Stomach (tissue), 9 donors: ENCODE results near the gene MMP1. TPM values are rescaled to one million over a fixed set of nuclear protein-coding genes. Genes with fewer than 3 reads are reported as not detected.

Experiments used
- DNase-seq, 2 donors: peaks; one replicate each; pipeline versions ENCODE4 v3.0.0 to v3.0.0-alpha.2; 2013 to 2019
- H3K27ac ChIP-seq, 5 donors: fragments of 200-600 bp in 4 of 5; sonication (generic) in 4 of 5; one replicate each; pipeline ENCODE4 v1.5.1; 2013 to 2019; ENCODE audit warnings: mild to moderate bottlenecking in 1 of 5, moderate library complexity in 1 of 5
- H3K27me3 ChIP-seq, 3 donors: fragments of 200-600 bp; sonication (generic); one replicate each; pipeline ENCODE4 v1.5.1; 2017 to 2019; ENCODE audit warnings: mixed run types in 1 of 3
- H3K36me3 ChIP-seq, 4 donors: fragments of 200-600 bp; sonication (generic); 1 replicate in 3 of 4; 2 replicates in 1 of 4; pipeline ENCODE4 v1.5.1; 2016 to 2019
- H3K4me1 ChIP-seq, 4 donors: fragments of 200-600 bp; sonication (generic); one replicate each; pipeline ENCODE4 v1.5.1; 2016 to 2019
- H3K4me3 ChIP-seq, 4 donors: fragments of 200-600 bp; sonication (generic) in 3 of 4; one replicate each; pipeline ENCODE4 v1.5.1; 2016 to 2019; ENCODE audit warnings: mild to moderate bottlenecking in 1 of 4
- H3K9me3 ChIP-seq, 4 donors: fragments of 200-600 bp; sonication (generic); one replicate each; pipeline ENCODE4 v1.5.1; 2016 to 2019
- CTCF ChIP-seq, 7 experiments: fragments of 450-650 bp in 4 of 7; fragments of 200-600 bp in 3 of 7; sonication (generic) in 3 of 7; IDR thresholded peaks; one replicate each; pipeline ENCODE4 v1.5.1; 2016 to 2019; ENCODE audit warnings: antibody characterized with exemption in 7 of 7, control low read depth in 2 of 7, mild to moderate bottlenecking in 1 of 7
- EP300 ChIP-seq: sonication (generic); formaldehyde crosslinking; IDR thresholded peaks from one replicate; pipeline ENCODE4 v1.6.1; 2017; ENCODE audit warnings: antibody characterized with exemption
- POLR2A ChIP-seq, 4 donors: fragments of 450-650 bp; IDR thresholded peaks; one replicate each; pipeline ENCODE4 v1.6.1; 2016; ENCODE audit warnings: antibody characterized with exemption in 4 of 4, control low read depth in 2 of 4, mild to moderate bottlenecking in 1 of 4, moderate library complexity in 1 of 4
- POLR2AphosphoS5 ChIP-seq, 3 donors: sonication (generic); formaldehyde crosslinking; IDR thresholded peaks; one replicate each; pipeline ENCODE4 v1.6.1; 2016; ENCODE audit warnings: antibody characterized with exemption in 3 of 3
- WGBS, 5 donors: extraction: QIAGEN DNeasy Blood & Tissue Kit in 3 of 5; methylation state at CpG; one replicate each; pipeline versions ENCODE4 v1.1.5 to v1.1.7; 2013 to 2018; 5-methylcytosine and 5-hydroxymethylcytosine counted together
- intact Hi-C: fragments of 100-400 bp; cut with DNase I; formaldehyde crosslinking; loops from one replicate; pipeline ENCODE4 v1.15.1; 2023; ENCODE audit warnings: low total_unique reads
- polyA plus RNA-seq, 3 donors: library from polyadenylated mRNA; stranded (reverse); fragments of 200-250 nt; gene quantifications; one replicate each; pipeline ENCODE4 v1.2.3, GENCODE V29; 2013
- total RNA-seq, 5 donors: library from RNA; depleted of rRNA; stranded (reverse); fragments of >200 nt; gene quantifications; one replicate each; pipeline versions ENCODE4 v1.1.0 to v1.2.3, GENCODE V29; 2014 to 2016
- donor health status: healthy with polysubstance abuse.
- donor health status: Bipolar disorder and iron deficiency.
- donor health status: healthy.

MMP1 gene
- total and polyA plus RNA-seq, 8 donors: 0.89 to 127 (median 7.5) TPM; not detected in 2

GRCh38 chr11:102807921-102808320 lies 10.0 kb upstream of the MMP1 start:
- peak; percentile 43 to 57 for DNase-seq
- no peaks in the 10 kb centered on the region for H3K9me3 ChIP-seq
- no peak overlapping the region for H3K4me3 ChIP-seq
- peaks cover 0 to 5% (median 0%) of the 10 kb centered on the region in 4 donors for H3K4me1 ChIP-seq
- H3K27ac ChIP-seq: no peak overlapping the region
- WGBS, 5 donors: 60 to 74% (median 64%) methylated on average over 19 of the region's 19 CpGs
- TF ChIP-seq POLR2AphosphoS5 (IDR thresholded peaks at IDR 0.05) (no peak), POLR2A (IDR thresholded peaks at IDR 0.05) (no peak), EP300 (no peak), CTCF (IDR thresholded peaks at IDR 0.05) (peak in 2 of 7 experiments; percentile 5 to 16)
- intact Hi-C loops: no loop called here
- H3K36me3 ChIP-seq: no peaks in the 10 kb centered on the region
- H3K27me3 ChIP-seq: peaks cover 0 to 4% (median 0%) of the 10 kb centered on the region in 3 donors

- H3K4me3 ChIP-seq: no peak overlapping the region
- H3K4me1 ChIP-seq: peaks cover 0 to 5% (median 0%) of the 10 kb centered on the region in 4 donors
- no peak for DNase-seq
- H3K9me3 ChIP-seq: no peaks in the 10 kb centered on the region
- H3K27ac ChIP-seq: no peak overlapping the region
- 68 to 87% (median 72%) methylated on average over 3 of the region's 3 CpGs for WGBS, 5 donors
- intact Hi-C loops: no loop called here
- H3K36me3 ChIP-seq: no peaks in the 10 kb centered on the region
- TF ChIP-seq POLR2AphosphoS5 (IDR thresholded peaks at IDR 0.05) (no peak), POLR2A (IDR thresholded peaks at IDR 0.05) (no peak), EP300 (no peak), CTCF (IDR thresholded peaks at IDR 0.05) (no peak)
- peaks cover 0 to 4% (median 0%) of the 10 kb centered on the region in 3 donors for H3K27me3 ChIP-seq
These were observed 8.3 kb upstream of the MMP1 start for GRCh38 chr11:102806296-102806695.

GRCh38 chr11:102802341-102802740 lies 4.4 kb upstream of the MMP1 start:
- H3K36me3 ChIP-seq: no peaks in the 10 kb centered on the region
- intact Hi-C loops: no loop called here
- no peaks in the 10 kb centered on the region for H3K9me3 ChIP-seq
- H3K4me3 ChIP-seq: no peak overlapping the region
- peaks cover 0 to 22% (median 0%) of the 10 kb centered on the region in 4 donors for H3K4me1 ChIP-seq
- H3K27ac ChIP-seq: no peak overlapping the region
- DNase-seq: no peak
- WGBS, 5 donors: 38 to 54% (median 45%) methylated on average over 2 of the region's 2 CpGs
- TF ChIP-seq CTCF (IDR thresholded peaks at IDR 0.05): no peak
- no peak for TF ChIP-seq POLR2AphosphoS5 (IDR thresholded peaks at IDR 0.05)
- TF ChIP-seq POLR2A (IDR thresholded peaks at IDR 0.05): no peak
- no peak for TF ChIP-seq EP300
- H3K27me3 ChIP-seq: no peaks in the 10 kb centered on the region

- Histone ChIP-seq H3K27ac (peak overlapping the region in 1 of 5 donors; percentile 45), H3K4me1 (peaks cover 0 to 22% (median 0%) of the 10 kb centered on the region in 4 donors), H3K4me3 (no peak overlapping the region), H3K36me3 (no peaks in the 10 kb centered on the region), H3K9me3 (no peaks in the 10 kb centered on the region), H3K27me3 (no peaks in the 10 kb centered on the region)
- DNase-seq: no peak
- intact Hi-C loops: no loop called here
- no peak for TF ChIP-seq EP300
- TF ChIP-seq CTCF (IDR thresholded peaks at IDR 0.05): no peak
- TF ChIP-seq POLR2AphosphoS5 (IDR thresholded peaks at IDR 0.05): no peak
- no peak for TF ChIP-seq POLR2A (IDR thresholded peaks at IDR 0.05)
- WGBS, 5 donors: 72 to 84% (median 79%) methylated on average over 4 of the region's 4 CpGs
These were observed 2.8 kb upstream of the MMP1 start for GRCh38 chr11:102800767-102801166.
